ENCODE results near the gene UCHL1.
"Not testable (repeated sequence)": the region's sequence is repeated elsewhere in the genome, so short reads cannot be mapped to it uniquely, and the experiment has no call there.

Gene UCHL1

GRCh38 chr4:41236508-41236907 is 20.2 kb upstream of the UCHL1 start:
- DNase-seq (ENCODE audit: low read depth), result no peak

DNA sequence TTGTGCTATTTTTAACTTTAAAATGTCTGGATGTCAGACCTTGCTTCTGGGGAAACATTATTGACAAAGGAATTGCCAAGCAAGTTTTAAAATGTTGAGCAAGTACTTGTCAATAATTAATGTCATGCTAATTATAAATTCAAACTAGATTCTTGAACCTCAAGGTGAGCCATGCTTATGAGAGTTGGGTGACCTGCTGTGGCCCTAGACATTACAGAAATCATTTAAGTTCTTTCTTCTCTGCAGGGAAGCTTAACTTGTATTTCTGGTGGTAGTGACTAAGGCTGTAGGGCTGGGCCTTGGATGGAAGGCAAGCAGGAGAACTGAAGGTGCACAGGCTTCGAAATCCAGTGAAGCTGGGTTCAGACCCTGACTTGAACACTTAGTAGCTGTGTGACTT is 14.8 kb upstream of the UCHL1 start:
- DNase-seq (ENCODE audit: low read depth), result no peak

DNA sequence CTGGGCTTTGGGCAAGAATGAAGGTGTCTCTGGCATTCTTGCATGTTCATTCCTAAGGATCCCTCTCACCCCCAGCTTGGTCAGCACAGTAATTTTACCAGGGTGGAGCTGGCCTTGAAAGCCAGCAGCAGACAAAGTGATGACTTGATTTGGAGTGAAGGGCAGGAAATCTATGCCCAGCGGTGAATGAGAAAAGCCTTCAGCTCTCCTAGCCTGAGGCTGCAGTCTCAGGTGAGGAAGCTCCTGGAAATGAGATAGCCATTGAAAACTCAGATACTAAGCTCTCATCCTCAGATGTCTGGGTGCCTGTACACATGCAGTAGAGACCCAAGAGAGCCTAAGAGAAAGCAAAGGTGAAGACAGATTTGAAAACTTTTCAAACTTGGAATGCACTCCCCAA is 10.7 kb upstream of the UCHL1 start:
- no peak for DNase-seq (ENCODE audit: low read depth)

DNA sequence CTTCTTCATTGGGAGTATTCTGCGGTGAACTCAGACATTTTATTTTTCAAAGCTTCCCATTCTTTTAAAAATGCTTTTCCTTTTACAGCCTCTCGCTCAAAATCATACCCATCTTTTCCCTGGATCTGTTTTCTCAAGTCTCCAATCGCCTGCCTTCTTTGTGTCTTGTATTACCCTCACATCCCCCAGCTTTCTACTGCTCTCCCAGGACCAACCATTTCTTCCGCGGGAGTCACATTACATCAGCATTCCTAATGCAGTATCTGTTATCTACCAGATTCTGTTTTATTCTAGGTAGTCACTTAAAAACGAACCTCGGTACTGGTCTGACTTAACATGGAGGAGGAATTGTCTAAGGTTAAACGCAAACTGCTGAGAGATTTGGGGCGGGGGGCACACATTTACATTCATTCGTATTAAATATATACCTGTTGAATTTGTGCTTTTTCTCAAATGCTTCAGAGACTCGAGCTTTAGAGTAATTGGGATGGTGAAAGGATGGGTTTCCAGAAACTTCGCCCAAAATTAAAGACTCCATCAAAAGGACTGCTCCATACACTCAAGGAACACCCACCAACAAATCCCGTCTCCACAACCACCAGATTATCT is 493 bp upstream of the UCHL1 start:
- no peak for DNase-seq (ENCODE audit: low read depth)

GRCh38 chr4:41257257-41257901 is 651 bp downstream of the UCHL1 start:
- DNase-seq (ENCODE audit: low read depth), result no peak

DNA sequence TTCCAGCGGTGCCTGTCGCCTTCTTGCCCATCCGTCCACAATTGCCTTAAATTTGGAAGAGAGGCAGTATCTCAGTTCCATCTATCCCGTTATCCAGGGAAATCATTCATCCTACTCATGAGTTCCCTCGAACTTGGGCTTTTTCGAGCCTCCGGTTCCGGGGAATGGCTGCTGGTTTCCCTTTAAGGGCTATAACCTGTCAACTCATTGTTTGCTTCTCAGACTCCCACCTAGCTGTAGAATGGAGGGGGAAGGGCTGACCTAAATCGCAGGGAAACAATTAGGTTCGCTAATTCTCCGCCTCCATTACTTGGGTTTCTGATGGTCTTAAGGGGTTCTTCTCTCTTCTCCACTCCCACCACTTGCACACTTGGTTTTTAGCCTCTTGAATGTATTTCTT is 1.2 kb downstream of the UCHL1 start:
- DNase-seq (ENCODE audit: low read depth), result no peak

GRCh38 chr4:41258783-41259182 is 2.1 kb downstream of the UCHL1 start:
- no peak for DNase-seq (ENCODE audit: low read depth)

DNA sequence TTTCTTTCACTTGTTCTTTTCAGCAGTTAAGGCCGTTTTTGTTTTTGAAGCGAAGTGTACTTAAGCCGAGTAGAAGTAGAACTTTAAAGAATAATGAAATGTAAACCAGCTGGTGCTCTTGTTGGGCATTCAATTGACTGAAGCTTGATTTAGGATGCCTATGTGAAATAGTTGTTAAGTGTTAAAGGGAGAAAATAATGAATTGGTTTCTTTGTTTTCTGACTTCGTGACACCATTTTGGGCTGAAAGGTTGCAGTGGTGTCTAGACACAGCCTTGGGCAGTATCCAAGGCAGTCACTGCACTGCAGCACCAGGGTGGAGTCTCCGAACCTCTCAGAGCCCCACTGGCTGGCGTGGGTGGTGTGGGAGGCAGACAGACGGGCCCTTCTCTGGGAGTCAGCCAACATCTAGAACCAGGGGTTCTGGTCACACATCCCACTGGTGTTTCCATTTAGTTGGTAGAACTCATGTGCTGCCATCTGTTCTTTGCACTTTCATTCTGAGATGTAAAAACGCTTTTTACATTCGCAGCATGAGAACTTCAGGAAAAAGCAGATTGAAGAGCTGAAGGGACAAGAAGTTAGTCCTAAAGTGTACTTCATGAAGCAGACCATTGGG is 3.5 kb downstream of the UCHL1 start:
- no peak for DNase-seq (ENCODE audit: low read depth)

DNA sequence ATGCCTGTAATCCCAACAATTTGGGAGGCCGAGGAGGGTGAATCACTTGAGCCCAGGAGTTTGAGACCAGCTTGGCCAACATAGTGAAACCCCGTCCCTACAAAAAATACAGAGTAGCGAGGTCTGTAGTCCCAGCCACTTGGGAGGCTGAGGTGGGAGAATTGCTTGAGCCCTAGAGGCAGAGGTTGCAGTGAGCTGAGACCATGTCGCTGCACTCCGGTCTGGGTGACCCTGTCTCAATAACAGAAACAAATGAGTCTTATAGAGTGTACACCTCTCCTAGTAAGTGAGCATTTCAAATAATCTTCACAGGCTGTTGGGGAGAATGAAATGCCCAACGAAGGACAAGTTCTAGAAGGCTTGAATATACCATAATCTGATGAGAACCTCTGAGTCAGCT is 5.5 kb downstream of the UCHL1 start:
- DNase-seq (ENCODE audit: low read depth), result no peak

DNA sequence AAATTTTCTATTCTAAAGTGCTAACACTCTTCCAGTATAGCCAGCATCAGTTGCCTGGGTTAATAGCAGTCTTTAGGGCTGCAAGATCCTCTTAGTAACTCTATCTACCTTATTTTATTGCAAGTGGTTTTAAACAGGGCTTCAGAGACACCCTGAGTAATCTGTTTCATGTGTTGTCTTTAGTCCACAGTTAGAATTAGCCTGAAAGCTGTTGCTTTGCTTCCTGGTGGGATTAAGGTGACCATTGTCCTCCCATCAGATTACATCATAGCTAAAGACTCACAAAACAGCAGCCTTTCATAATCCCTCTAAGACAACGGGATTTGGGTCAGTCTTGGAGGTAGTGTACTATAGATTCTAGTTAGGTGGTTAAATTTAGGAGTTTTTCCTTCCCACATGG is 7.5 kb downstream of the UCHL1 start:
- DNase-seq (ENCODE audit: low read depth), result no peak

DNA sequence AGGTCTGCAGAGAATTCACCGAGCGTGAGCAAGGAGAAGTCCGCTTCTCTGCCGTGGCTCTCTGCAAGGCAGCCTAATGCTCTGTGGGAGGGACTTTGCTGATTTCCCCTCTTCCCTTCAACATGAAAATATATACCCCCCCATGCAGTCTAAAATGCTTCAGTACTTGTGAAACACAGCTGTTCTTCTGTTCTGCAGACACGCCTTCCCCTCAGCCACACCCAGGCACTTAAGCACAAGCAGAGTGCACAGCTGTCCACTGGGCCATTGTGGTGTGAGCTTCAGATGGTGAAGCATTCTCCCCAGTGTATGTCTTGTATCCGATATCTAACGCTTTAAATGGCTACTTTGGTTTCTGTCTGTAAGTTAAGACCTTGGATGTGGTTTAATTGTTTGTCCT is 11.3 kb downstream of the UCHL1 start:
- no peak for DNase-seq (ENCODE audit: low read depth)

- DNase-seq (ENCODE audit: low read depth), result no peak
Measured at GRCh38 chr4:41268721-41269517, 12.2 kb downstream of the UCHL1 start.

DNA sequence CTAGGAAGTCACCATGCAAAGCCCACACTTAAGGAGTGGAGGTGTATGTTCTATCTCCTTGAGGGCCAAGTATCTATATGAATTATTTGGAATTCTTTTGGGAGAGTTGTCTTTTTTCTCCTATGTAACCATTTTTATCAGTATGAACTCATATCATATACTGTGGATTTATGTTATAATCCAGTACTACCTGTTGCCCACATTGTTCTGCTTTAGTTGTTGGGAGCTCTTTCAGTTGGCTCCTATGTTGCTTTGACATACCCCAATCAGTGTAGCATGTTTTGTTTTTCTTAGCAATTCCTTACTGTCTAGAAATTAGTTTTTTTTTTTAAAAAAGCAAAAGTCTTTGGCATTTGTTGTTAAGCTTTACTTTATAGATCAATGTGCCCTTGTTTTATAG is 13.0 kb downstream of the UCHL1 start:
- DNase-seq (ENCODE audit: low read depth), result no peak

DNA sequence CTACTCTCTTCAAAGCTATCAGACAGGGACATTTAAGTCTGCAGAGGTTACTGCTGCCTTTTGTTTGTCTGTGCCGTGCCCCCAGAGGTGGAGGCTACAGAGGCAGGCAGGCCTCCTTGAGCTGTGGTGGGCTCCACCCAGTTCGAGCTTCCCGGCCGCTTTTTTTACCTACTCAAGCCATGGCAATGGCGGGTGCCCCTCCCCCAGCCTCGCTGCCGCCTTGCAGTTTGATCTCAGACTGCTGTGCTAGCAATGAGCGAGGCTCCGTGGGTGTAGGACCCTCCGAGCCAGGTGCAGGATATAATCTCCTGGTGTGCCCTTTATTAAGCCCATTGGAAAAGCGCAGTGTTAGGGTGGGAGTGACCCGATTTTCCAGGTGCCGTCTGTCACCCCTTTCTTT is 19.2 kb downstream of the UCHL1 start:
- not testable (repeated sequence) for DNase-seq (ENCODE audit: low read depth)

DNA sequence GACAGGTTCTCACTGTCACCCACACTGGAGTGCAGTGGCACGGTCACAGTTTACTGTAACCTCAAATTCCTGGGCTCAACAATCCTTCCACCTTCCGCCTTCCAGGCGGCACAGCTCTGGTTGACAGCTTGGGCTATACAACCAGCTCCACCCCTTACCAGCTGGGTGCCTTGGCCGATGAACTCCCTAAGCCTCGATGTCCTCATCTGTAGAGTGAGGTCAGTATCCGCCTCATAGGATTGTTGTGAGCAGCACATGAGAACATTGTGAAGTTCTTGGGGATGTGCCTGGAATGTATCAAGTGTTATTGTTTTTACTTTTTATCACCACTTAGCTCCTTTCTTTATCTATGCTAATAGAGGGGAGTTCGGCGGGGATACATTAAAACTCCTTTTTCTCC is 23.3 kb downstream of the UCHL1 start:
- no peak for DNase-seq (ENCODE audit: low read depth)

DNA sequence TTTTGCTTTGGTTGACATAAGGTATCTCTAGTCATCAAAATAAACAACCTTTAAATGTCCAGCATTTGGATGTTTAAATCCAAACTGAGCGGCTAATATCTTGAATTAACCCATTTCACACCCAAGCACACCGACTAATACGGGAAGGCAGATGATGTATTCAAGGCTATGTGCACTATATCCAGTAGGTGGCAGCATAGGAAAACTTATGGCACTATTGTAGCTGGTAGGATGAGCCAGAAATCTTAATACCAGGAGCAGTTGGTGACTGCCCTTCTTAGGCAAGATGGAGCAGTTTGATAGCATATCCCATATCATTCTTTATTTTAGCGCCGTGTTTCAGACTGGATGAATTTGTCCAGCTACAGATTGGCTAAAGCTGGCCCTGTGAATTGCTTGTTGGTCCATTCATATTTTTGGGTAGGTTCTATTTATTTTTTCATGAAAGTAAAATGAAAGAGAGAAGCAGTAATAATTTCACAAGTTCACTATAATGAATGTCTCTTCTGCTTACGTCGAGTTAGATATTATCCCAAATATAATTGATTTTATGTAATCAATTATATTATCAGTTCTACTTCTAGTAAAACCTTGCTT is 24.4 kb downstream of the UCHL1 start:
- no peak for DNase-seq (ENCODE audit: low read depth)

GRCh38 chr4:41282366-41282765 is 25.6 kb downstream of the UCHL1 start:
- DNase-seq (ENCODE audit: low read depth), result no peak

GRCh38 chr4:41285202-41285863 is 28.6 kb downstream of the UCHL1 start:
- DNase-seq (ENCODE audit: low read depth), result no peak

DNA sequence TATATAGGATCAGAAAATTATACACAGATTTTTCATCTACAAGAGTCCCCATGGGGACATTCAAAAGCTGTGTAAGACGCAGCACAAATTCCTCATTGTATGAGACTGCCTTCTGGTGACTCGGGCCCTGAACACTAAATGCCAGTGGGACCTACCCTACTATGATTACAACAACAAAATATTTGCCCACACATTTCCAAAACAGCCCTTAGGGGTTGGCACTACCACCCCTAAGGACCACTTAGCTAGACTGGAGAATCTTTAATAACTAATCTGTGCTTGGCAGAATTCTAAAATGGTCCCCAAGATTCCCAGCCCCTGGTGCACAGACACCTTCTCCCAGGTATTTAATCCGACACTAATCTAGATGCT is 29.1 kb downstream of the UCHL1 start:
- DNase-seq (ENCODE audit: low read depth), result no peak

- no peak for DNase-seq (ENCODE audit: low read depth)
Measured at GRCh38 chr4:41287005-41287404, 30.3 kb downstream of the UCHL1 start.

DNA sequence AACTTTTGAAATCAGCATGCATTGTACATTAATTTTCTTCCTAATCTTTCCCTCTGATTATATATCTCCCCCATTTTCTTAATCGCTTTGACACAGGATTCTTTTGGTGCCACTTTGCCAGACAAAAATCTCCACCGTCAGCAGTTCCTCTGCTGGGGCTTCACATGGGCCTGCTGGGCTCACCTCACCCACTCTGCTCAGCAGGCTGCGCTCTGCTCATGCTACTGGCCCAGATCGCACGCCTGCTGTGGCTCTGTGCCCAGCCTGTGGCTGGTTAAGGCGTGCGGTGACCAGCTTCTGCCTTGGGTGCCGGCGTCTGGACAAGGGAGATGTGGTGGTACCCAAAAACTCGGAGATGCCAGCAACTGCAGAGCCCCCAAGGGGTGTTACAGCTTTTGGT is 31.1 kb downstream of the UCHL1 start:
- no peak for DNase-seq (ENCODE audit: low read depth)

GRCh38 chr4:41288254-41288653 is 31.5 kb downstream of the UCHL1 start:
- DNase-seq (ENCODE audit: low read depth), result no peak

Data from activated gamma-delta T cell treated with anti-CD3 and anti-CD28 coated beads, Interleukin-2, amount 50 U/mL, for 16 hours (primary cell).